ENCODE measurements around the gene SLC18A2. TPM values are rescaled to one million over a fixed set of nuclear protein-coding genes. Genes with fewer than 3 reads are reported as not detected.

SLC18A2 gene
- total RNA-seq, 2 donors from 2014 or later, result 1.2 to 1.6 TPM

GRCh38 chr10:117254338-117254737 lies 13.4 kb downstream of the SLC18A2 start:
- H3K4me3 ChIP-seq, result no peak overlapping the region
- no peak for DNase-seq
- H3K36me3 ChIP-seq, result no peaks in the 10 kb centered on the region
- H3K27me3 ChIP-seq, result no peaks in the 10 kb centered on the region
- H3K27ac ChIP-seq, result no peak overlapping the region
- H3K9me3 ChIP-seq, result no peaks in the 10 kb centered on the region
- H3K9ac ChIP-seq (ENCODE audit: low read depth in 2 of 2, low read length in 2 of 2), result no peak overlapping the region
- intact Hi-C loops (cut with DNase I), result no loop called here
- TF ChIP-seq CTCF (IDR thresholded peaks at IDR 0.05), result no peak
- no peaks in the 10 kb centered on the region for H3K4me1 ChIP-seq

- H3K27me3 ChIP-seq, result no peaks in the 10 kb centered on the region
- DNase-seq, result no peak
- no peak for TF ChIP-seq CTCF (IDR thresholded peaks at IDR 0.05)
Observed at GRCh38 chr10:117254774-117255735, 14.1 kb downstream of the SLC18A2 start.

GRCh38 chr10:117255835-117256460 lies 15.0 kb downstream of the SLC18A2 start:
- no peak overlapping the region for H3K4me3 ChIP-seq
- no peak for DNase-seq
- H3K27me3 ChIP-seq, result no peaks in the 10 kb centered on the region
- no peaks in the 10 kb centered on the region for H3K36me3 ChIP-seq
- TF ChIP-seq CTCF (IDR thresholded peaks at IDR 0.05), result no peak
- H3K9ac ChIP-seq (ENCODE audit: low read depth in 2 of 2, low read length in 2 of 2), result no peak overlapping the region
- no peak overlapping the region for H3K27ac ChIP-seq
- H3K9me3 ChIP-seq, result no peaks in the 10 kb centered on the region
- intact Hi-C loops (cut with DNase I), result no loop called here
- H3K4me1 ChIP-seq, result no peaks in the 10 kb centered on the region

More at GRCh38 chr10:117254774-117255735, 14.1 kb downstream of the SLC18A2 start:
- Histone ChIP-seq H3K4me1 (no peaks in the 10 kb centered on the region), H3K4me3 (no peak overlapping the region), H3K9me3 (no peaks in the 10 kb centered on the region), H3K36me3 (no peaks in the 10 kb centered on the region), H3K27ac (no peak overlapping the region), H3K9ac (ENCODE audit: low read depth in 2 of 2, low read length in 2 of 2) (no peak overlapping the region)
- intact Hi-C loops (cut with DNase I), result no loop called here

- Histone ChIP-seq H3K4me1 (no peaks in the 10 kb centered on the region), H3K27ac (no peak overlapping the region), H3K9me3 (no peaks in the 10 kb centered on the region), H3K9ac (ENCODE audit: low read depth in 2 of 2, low read length in 2 of 2) (no peak overlapping the region), H3K36me3 (no peaks in the 10 kb centered on the region), H3K4me3 (no peak overlapping the region), H3K27me3 (no peaks in the 10 kb centered on the region)
- no peak for DNase-seq
- intact Hi-C loops (cut with DNase I), result no loop called here
- no peak for TF ChIP-seq CTCF (IDR thresholded peaks at IDR 0.05)
Observed at GRCh38 chr10:117256910-117257309, 16.0 kb downstream of the SLC18A2 start.

GRCh38 chr10:117257721-117258120 lies 16.8 kb downstream of the SLC18A2 start:
- no peaks in the 10 kb centered on the region for H3K36me3 ChIP-seq
- no peak for TF ChIP-seq CTCF (IDR thresholded peaks at IDR 0.05)
- no peaks in the 10 kb centered on the region for H3K4me1 ChIP-seq
- intact Hi-C loops (cut with DNase I), result no loop called here
- H3K27me3 ChIP-seq, result no peaks in the 10 kb centered on the region
- H3K9me3 ChIP-seq, result no peaks in the 10 kb centered on the region
- H3K4me3 ChIP-seq, result no peak overlapping the region
- DNase-seq, result no peak
- H3K27ac ChIP-seq, result no peak overlapping the region
- no peak overlapping the region for H3K9ac ChIP-seq (ENCODE audit: low read depth in 2 of 2, low read length in 2 of 2)
